Keratinocyte (primary cell): ENCODE data around the gene NSMCE3. TPM values are rescaled to one million over a fixed set of nuclear protein-coding genes. Genes with fewer than 3 reads are reported as not detected.
"Not testable (repeated sequence)": the region's sequence is repeated elsewhere in the genome, so short reads cannot be mapped to it uniquely, and the experiment has no call there.

Experiments
- DNase-seq: peaks from one replicate; pipeline ENCODE4 v3.0.0-alpha.2; 2011; ENCODE audit warnings: low read depth, missing footprints, low spot score
- FAIRE-seq: peaks from 2 replicates; lab custom pipeline; 2011; peaks lifted over from hg19 to GRCh38; lab: Jason Lieb, UNC
- H2AFZ ChIP-seq: 2 replicates; pipeline ENCODE4 v1.6.0; 2012; ENCODE audit warnings: low read length, control low read depth, inconsistent platforms; ENCODE audit not compliant: control insufficient read depth
- H3K27ac ChIP-seq: 2 replicates; pipeline ENCODE4 v1.5.1; 2011; ENCODE audit warnings: low read length; ENCODE audit not compliant: control insufficient read depth, insufficient read depth
- H3K27me3 ChIP-seq: 3 replicates; pipeline ENCODE4 v1.6.0; 2011; ENCODE audit warnings: low read length; ENCODE audit not compliant: control insufficient read depth, insufficient read depth; ENCODE audit errors: extremely low read depth
- H3K36me3 ChIP-seq, 2 experiments: 2 replicates in 1 of 2; 3 replicates in 1 of 2; pipeline ENCODE4 v1.5.1; 2011; ENCODE audit warnings: low read length in 2 of 2, mild to moderate bottlenecking in 1 of 2; ENCODE audit not compliant: control insufficient read depth in 2 of 2, insufficient read depth in 2 of 2; ENCODE audit errors: extremely low read depth in 1 of 2
- H3K4me1 ChIP-seq: 3 replicates; pipeline ENCODE4 v1.5.1; 2011; ENCODE audit warnings: low read length; ENCODE audit not compliant: control insufficient read depth, insufficient read depth; ENCODE audit errors: extremely low read depth
- H3K4me2 ChIP-seq: 3 replicates; pipeline ENCODE4 v1.6.0; 2011; ENCODE audit warnings: low read depth, low read length; ENCODE audit not compliant: control insufficient read depth, insufficient read depth; ENCODE audit errors: extremely low read depth
- H3K4me3 ChIP-seq, 3 experiments: fragments of 200-600 bp in 1 of 3; sonication (generic) in 1 of 3; 2 replicates in 2 of 3; 3 replicates in 1 of 3; pipeline ENCODE4 v1.5.1; 2011 to 2016; ENCODE audit warnings: low read length in 3 of 3, mild to moderate bottlenecking in 3 of 3, control low read depth in 2 of 3, inconsistent platforms in 1 of 3, low read depth in 1 of 3, mixed read lengths in 1 of 3, mixed run types in 1 of 3, moderate library complexity in 1 of 3; ENCODE audit not compliant: control insufficient read depth in 2 of 3, insufficient read depth in 2 of 3; ENCODE audit errors: extremely low read depth in 1 of 3
- H3K79me2 ChIP-seq: 2 replicates; pipeline ENCODE4 v1.6.0; 2012; ENCODE audit warnings: low read length; ENCODE audit not compliant: control insufficient read depth, insufficient read depth
- H3K9ac ChIP-seq: 3 replicates; pipeline ENCODE4 v1.6.0; 2011; ENCODE audit warnings: low read length; ENCODE audit not compliant: control insufficient read depth, insufficient read depth; ENCODE audit errors: extremely low read depth
- H3K9me1 ChIP-seq: 3 replicates; pipeline ENCODE4 v1.6.0; 2011; ENCODE audit warnings: low read length; ENCODE audit not compliant: control insufficient read depth, insufficient read depth; ENCODE audit errors: extremely low read depth
- H3K9me3 ChIP-seq: 2 replicates; pipeline ENCODE4 v1.5.1; 2012; ENCODE audit warnings: low read depth, low read length; ENCODE audit not compliant: control insufficient read depth
- H4K20me1 ChIP-seq: 3 replicates; pipeline ENCODE4 v1.6.0; 2011; ENCODE audit warnings: low read length; ENCODE audit not compliant: control insufficient read depth, insufficient read depth; ENCODE audit errors: extremely low read depth
- CTCF ChIP-seq, 3 experiments: IDR thresholded peaks in 1 of 3; conservative IDR thresholded peaks in 1 of 3; optimal IDR thresholded peaks in 1 of 3; 2 replicates in 2 of 3; 3 replicates in 1 of 3; pipeline versions ENCODE3 to v1.5.1; 2011; ENCODE audit warnings: low read length in 3 of 3, mild to moderate bottlenecking in 3 of 3, moderate library complexity in 2 of 3, control low read depth in 1 of 3, inconsistent platforms in 1 of 3; ENCODE audit not compliant: insufficient read depth in 2 of 3; ENCODE audit errors: extremely low read depth in 1 of 3
- EZH2 ChIP-seq: IDR thresholded peaks from one replicate; pipeline ENCODE4 v1.6.1; 2012; ENCODE audit warnings: inconsistent platforms, mild to moderate bottlenecking, low read length, moderate library complexity
- dilution Hi-C: fragments of 300-500 bp; cut with MboI; formaldehyde crosslinking; loops from one replicate; pipeline ENCODE4 v1.7.0; 2020; ENCODE audit warnings: low sequenced_read_pairs; ENCODE audit not compliant: extremely low pct_ligation_motif_present
- polyA plus RNA-seq, 5 experiments: library from polyadenylated mRNA; depleted of rRNA in 3 of 5; stranded (reverse) in 3 of 5; stranded (forward) in 1 of 5; unstranded in 1 of 5; fragments of >200 nt; gene quantifications; 1 replicate in 1 of 5; 2 replicates in 3 of 5; 3 replicates in 1 of 5; pipeline versions ENCODE4 v1.2.1 to v1.2.3, GENCODE V29; 2011 to 2012; ENCODE audit warnings: missing spikeins in 2 of 5, low read depth in 1 of 5, low replicate concordance in 1 of 5

Gene NSMCE3
- polyA plus RNA-seq, 1 donor (not counting 4 experiments of a cell fraction or from before 2014, with no cell fraction given), result 8.4 TPM

- FAIRE-seq, H3K27ac ChIP-seq, DNase-seq, H3K36me3 ChIP-seq, H3K4me2 ChIP-seq, H3K4me1 ChIP-seq, H3K27me3 ChIP-seq, H3K79me2 ChIP-seq, H3K9me3 ChIP-seq, H3K9ac ChIP-seq, H4K20me1 ChIP-seq, H3K4me3 ChIP-seq, H3K9me1 ChIP-seq, dilution Hi-C loops, H2AFZ ChIP-seq: not testable (repeated sequence)
Observed at GRCh38 chr15:29224235-29224986, 45.2 kb downstream of the NSMCE3 start.

- H2AFZ ChIP-seq, result no peak overlapping the region
- FAIRE-seq (no peak), DNase-seq (no peak)
- H3K4me2 ChIP-seq, result no peak overlapping the region
- dilution Hi-C loops, result no loop called here
- no peaks in the 10 kb centered on the region for H3K9me1 ChIP-seq
- no peaks in the 10 kb centered on the region for H3K79me2 ChIP-seq
- H4K20me1 ChIP-seq, result no peaks in the 10 kb centered on the region
- no peak overlapping the region for H3K9ac ChIP-seq
- no peaks in the 10 kb centered on the region for H3K9me3 ChIP-seq
- no peaks in the 10 kb centered on the region for H3K27me3 ChIP-seq
- no peak overlapping the region for H3K4me3 ChIP-seq
- no peaks in the 10 kb centered on the region for H3K36me3 ChIP-seq
- no peak overlapping the region for H3K27ac ChIP-seq
- H3K4me1 ChIP-seq, result no peaks in the 10 kb centered on the region
- TF ChIP-seq CTCF (optimal IDR thresholded peaks at IDR 0.05 in 1 of 3, IDR thresholded peaks at IDR 0.05 in 1 of 3, conservative IDR thresholded peaks at IDR 0.05 in 1 of 3; ENCODE audit: extremely low read depth in 1 of 3, insufficient read depth in 2 of 3, low read length in 3 of 3) (no peak), EZH2 (no peak)
Observed at GRCh38 chr15:29223640-29224039, 46.0 kb downstream of the NSMCE3 start.
